Limb (tissue), 2 donors: ENCODE data around the gene BIRC3.
"Not testable (repeated sequence)": the region's sequence is repeated elsewhere in the genome, so short reads cannot be mapped to it uniquely, and the experiment has no call there.

Source experiments
- DNase-seq, 2 donors: peaks; one replicate each; pipeline ENCODE4 v3.0.0-alpha.2; 2016; ENCODE audit errors: extremely low spot score in 2 of 2

The BIRC3 gene

DNA sequence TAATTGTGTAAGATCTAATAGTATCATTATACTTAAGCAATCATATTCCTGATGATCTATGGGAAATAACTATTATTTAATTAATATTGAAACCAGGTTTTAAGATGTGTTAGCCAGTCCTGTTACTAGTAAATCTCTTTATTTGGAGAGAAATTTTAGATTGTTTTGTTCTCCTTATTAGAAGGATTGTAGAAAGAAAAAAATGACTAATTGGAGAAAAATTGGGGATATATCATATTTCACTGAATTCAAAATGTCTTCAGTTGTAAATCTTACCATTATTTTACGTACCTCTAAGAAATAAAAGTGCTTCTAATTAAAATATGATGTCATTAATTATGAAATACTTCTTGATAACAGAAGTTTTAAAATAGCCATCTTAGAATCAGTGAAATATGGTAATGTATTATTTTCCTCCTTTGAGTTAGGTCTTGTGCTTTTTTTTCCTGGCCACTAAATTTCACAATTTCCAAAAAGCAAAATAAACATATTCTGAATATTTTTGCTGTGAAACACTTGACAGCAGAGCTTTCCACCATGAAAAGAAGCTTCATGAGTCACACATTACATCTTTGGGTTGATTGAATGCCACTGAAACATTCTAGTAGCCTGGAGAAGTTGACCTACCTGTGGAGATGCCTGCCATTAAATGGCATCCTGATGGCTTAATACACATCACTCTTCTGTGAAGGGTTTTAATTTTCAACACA, 6.4 kb downstream of the BIRC3 start:
- DNase-seq: no peak

DNA sequence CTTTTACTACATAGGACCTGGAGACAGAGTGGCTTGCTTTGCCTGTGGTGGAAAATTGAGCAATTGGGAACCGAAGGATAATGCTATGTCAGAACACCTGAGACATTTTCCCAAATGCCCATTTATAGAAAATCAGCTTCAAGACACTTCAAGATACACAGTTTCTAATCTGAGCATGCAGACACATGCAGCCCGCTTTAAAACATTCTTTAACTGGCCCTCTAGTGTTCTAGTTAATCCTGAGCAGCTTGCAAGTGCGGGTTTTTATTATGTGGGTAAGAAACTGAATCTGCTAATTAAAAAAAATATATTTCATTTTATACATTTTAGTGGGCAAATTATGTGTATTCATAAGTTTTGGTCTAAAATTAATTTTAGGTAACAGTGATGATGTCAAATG, 7.8 kb downstream of the BIRC3 start:
- DNase-seq: no peak

DNA sequence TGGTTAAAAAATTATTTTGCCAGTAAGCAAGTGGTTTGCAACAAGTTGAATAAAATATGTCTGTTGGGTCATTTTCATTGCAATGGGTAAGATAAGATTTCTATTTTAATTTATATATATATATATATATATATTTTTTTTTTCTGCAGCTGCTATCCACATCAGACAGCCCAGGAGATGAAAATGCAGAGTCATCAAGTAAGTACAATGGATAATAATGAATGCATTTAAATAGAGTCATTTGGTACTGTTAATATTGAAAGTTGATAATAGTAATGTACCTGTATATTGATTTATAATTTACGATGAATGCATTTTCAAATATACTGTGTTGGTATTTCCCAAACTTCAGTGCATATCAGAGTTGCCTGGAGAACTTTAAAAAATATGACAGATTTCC, 11.5 kb downstream of the BIRC3 start:
- DNase-seq: no peak

DNA sequence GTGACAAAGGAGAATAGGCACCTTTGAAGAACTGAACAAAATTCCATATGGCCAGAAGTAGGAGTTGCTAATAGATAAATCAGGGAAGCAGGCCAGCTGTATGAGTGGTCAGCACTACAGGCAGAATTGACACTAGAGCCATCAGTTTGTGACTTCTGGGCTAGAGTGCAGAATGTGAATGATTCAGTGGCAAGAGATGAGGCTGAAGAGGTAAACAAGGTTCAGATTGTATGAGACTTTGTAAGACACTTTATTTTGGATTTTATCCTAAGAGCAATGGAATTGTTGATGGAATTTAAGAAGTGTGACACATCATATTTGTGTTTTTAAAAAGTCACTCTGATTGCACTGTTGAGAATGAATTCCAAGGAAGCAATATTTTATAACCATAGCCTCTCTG, 12.9 kb downstream of the BIRC3 start:
- DNase-seq: no peak

DNA sequence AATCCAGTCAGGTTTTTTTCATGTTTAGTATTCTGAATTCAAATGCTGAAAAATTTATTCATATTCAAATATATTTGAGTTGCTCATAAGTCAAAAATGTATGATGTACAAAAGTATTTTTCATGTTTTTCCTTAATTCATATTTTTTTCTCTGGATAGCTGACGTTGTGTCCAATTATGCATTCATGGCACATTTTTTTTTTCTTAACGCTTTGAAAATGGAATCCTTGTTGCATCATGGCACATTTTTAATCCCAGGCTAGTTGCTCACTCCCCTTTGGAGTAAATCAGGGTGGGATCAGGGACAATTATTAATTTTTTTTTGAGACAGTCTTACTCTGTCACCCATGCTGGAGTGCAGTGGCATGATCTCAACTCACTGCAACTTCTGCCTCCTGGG, 14.1 kb downstream of the BIRC3 start:
- DNase-seq: no peak

DNA sequence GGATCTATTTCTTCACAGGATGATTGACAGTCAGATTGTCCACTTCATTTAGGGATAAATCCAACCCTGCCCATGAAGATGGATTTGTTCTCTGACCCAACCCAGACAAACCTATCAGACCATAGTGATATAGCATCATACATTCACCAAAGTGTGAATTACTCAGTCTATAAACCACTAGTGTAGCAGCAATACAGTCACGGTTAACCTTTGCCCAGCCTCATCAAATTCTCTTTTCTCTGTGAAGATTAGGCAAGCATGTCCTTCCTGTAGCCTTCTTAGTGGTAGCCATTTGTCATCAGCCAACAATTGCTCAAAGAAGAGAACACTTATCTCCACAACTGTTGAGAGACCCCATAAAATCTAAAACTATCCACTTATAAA, 15.3 kb downstream of the BIRC3 start:
- DNase-seq: no peak

DNA sequence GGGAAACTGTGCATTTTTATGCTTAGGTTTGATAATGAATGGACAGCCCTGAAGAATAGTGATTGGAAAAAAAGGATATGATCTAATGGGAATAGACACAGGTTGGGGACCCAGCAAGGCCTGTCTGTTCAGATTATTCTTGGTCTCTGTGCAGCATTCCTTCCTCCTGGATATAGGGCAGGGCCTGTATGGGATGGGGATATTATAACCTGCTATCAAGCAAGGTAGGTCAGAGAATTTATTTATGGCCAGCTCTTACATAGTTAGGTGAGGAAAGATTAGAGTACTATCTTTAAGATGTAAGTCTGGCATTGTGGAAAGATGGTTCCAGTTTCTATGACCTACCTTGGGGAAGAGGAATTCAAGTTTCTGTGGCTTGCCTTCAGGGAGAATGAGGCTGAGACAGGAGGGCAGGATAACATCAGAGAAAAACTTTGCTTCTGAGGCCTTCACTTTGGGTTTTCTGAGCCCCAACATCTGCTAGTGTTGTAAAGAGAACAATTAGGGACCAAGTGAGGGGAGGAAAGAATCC, 21.3 kb downstream of the BIRC3 start:
- DNase-seq: no peak

DNA sequence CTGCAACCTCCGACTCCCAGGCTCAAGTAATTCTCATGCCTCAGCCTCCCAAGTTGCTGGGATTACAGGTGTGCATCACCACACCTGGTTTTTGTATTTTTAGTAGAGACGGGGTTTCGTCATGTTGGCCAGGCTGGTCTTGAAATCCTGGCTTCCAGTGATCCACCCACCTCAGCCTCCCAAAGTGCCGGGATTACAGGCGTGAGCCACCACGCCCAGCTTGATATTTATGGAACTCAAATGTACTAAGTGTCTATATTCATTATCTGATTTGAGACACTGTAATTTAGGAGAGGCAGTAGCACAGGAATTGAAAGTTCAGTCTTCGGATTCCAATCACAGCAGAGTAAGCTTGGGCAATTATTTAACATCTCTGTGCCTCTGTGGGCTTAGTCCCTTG, 24.0 kb downstream of the BIRC3 start:
- not testable (repeated sequence) for DNase-seq

DNA sequence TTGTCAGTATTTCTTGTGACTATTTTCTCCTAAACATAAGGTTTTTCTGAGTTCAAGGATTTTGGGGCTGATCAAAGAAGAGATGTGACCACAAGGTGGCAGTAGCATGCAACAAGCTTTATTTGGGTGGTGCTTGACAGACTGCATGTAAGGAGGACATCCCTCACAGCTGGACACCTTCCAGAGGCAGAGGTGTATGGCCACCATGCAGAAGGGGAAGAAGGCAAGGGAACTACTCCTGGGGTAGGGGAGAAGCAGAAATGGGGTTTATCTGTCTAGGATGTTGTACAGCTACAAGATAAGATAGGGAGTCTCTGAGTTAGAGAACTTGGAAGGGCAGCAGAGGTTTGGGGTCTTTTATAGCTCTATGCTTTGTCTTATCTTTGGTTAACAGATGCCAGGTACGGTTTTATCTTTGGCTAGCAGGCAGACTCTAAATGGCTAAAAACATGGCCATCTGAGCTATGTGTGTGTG, 24.6 kb downstream of the BIRC3 start:
- peak; percentile 67 to 78 for DNase-seq

DNA sequence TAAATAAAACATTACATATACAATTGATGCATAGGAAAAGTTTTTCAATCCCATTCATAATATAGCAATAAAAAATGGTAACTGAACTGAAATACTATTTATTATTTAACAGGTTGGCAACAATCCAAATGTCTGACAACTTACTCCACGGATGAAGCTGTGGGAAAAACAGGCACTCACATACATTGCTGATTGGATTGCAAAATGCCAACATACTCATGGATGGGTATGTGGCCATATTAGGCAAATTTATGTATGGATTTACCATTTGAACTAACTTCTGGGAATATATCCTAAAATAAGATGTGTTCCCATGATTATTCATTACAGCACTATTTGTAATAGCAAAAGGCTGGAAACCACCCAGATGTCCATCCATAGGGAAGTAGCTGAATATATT, 26.5 kb downstream of the BIRC3 start:
- no peak for DNase-seq

DNA sequence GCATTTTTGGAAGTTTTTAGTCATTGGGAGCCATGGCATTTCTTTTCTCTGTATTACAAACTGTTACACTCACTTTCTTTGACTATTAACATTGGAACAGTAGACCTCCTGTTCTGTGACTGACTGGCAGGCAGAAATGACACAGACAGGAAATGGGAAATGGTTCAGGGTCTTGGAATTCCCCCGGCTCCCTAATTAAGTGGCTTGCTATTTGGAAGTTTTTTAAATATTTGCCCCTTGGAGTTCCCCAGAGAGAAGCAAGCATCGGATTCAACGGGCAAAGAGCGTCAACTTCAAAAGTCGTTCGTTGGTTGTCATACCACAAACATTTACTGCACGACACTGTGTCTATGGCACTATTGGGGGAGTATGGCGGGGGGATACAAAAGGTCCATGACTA, 28.6 kb downstream of the BIRC3 start:
- no peak for DNase-seq

DNA sequence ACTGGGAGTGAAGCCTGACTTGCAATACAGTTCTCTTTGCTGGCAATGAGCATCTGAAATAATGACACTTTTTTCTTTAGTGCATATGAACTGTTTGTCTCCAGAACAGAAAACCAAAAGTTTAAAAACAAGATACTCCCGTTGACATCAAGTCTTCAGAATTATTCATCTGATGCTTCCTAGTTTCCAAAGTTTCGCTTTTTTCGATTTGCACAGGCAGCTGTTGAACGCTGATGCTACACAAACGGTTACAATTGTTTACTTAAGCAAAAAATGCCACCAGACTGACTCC, 29.1 kb downstream of the BIRC3 start:
- peak in 1 of 2 donors; percentile 25 for DNase-seq

DNA sequence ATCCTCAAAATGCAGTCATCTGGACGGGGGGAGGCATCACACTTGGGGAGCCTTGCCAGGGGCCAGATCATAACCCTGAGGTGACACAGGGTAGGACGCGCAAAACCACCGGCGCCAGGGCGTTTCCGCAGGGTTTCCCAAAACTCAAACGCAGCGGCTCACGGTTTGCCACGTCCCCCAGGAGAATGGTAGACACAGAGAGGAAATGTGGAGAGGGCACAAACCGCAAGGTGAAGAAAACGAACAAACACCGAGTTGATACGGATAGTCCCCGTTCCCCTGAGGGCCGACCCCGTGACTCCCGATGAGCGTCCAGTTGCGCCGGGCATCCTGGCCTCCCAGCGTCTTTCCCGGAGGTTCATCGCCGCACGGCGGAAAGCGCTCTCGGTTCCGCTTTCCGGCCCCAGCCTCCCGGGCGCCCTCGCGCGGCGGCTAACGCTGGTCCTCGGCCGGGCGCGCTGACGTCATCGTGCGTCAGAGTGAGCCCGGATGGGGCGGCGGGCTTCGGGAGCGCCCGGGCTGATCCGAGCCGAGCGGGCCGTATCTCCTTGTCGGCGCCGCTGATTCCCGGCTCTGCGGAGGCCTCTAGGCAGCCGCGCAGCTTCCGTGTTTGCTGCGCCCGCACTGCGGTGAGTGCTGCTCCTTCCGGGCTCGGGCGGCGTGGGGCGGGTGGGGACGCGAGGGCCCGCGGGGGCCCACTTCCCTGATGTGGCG, 29.6 kb downstream of the BIRC3 start, which contains the start of gene BIRC2:
Gene BIRC2, plus strand, starts transcription at position 467 of the 714 bp plus-strand sequence. CDS start 2,641 bp downstream, outside the sequence.
- DNase-seq: peak; percentile 94 to 98

DNA sequence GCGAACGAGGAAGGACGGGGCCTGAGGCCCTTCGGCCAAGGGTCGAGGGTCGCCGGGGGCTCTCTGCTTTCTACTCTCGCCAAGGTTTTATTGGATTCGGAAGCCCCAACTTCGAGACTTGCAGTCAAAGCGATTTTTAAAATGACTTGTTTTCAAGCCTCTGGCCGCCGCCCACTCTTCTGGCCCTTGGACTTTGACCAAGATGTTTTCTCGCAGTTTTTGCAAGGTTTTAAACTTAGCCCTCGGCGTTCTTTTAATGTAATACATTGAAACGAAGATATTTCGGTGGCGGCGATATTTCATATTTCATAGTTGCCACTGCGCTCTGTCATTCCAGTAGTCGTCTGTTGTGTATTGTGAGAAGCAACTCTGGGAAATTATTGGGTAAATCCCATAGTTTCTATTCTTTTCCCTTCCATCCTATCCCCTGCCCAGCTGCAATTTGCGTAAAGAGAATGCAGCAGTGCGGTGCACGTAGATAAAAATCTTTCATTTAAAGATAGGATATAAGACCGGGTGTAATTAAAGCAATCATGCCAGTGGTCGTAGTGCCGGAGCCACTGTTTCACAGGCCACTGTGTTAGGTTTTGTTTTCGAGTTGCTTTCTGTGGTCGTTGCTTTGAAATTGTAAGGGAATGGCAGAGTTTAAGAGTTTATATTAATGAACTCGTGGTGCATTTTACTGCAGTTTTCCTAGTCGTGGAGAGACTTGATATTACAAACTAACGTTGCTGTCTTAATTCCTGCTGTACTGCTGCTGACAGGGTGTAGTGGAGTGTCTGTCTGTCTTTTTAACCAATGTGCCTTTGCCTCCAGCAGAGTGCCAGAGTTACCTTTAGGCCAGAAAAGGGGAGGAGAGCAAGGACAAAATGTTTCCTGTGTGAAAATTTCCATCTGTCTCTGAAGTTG, 30.4 kb downstream of the BIRC3 start:
- DNase-seq: peak in 1 of 2 donors; percentile 47

DNA sequence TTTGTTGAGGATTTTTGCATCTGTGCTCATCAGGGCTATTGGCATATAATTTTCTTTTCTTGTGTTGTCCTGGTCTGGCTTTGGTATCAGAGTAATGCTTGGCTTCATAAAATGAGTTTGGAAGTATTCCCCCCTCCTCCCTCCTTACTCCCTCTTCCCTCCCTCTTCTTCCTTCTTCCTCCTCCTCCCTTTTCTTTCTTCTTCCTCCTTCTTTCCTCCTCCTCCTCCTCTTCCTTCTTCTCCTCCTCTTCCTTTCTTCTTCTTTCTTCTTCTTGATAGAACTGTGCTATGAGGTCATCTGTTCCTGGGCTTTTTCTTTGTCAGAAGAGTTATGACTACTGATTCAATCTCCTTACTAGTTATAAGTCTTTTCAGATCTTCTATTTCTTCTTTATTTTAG, 39.8 kb downstream of the BIRC3 start:
- DNase-seq: no peak

DNA sequence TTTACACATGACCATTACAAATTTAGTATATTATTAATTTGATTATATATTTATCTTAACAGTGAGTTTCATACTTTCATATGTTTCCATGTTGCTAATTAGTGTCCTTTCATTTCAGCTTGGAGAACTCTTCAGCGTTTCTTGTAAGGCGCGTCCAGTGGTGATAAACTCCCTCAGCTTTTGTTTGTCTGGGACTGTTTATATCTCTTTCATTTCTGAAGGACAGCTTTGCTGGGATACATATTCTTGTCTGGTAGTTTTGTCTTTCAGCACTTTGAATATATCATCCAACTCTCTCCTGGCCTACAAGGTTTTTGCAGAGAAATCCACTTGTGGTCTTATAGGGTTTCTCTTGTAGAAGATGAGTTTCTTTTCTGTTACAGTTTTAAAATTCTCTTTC, 42.1 kb downstream of the BIRC3 start:
- DNase-seq: no peak

DNA sequence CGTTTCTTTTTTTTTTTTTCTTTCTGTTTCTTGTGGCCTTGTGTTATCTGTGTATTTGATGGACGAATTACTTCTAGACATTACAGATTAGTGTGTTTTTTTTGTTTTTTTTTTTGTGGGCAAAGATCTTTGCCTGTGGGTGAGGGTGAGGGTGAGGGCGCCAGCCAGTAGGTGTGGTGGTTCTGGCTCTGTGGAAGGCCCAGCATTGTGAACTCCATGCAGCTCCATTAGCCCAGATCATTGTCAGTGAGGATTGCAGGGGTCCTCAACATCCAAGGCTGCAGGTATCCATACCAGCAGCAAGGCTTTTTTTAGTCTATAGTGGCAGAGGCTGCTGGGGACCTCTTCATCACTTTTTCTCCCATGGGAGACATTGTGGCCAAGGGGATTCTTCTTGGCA, 43.4 kb downstream of the BIRC3 start:
- DNase-seq: no peak

DNA sequence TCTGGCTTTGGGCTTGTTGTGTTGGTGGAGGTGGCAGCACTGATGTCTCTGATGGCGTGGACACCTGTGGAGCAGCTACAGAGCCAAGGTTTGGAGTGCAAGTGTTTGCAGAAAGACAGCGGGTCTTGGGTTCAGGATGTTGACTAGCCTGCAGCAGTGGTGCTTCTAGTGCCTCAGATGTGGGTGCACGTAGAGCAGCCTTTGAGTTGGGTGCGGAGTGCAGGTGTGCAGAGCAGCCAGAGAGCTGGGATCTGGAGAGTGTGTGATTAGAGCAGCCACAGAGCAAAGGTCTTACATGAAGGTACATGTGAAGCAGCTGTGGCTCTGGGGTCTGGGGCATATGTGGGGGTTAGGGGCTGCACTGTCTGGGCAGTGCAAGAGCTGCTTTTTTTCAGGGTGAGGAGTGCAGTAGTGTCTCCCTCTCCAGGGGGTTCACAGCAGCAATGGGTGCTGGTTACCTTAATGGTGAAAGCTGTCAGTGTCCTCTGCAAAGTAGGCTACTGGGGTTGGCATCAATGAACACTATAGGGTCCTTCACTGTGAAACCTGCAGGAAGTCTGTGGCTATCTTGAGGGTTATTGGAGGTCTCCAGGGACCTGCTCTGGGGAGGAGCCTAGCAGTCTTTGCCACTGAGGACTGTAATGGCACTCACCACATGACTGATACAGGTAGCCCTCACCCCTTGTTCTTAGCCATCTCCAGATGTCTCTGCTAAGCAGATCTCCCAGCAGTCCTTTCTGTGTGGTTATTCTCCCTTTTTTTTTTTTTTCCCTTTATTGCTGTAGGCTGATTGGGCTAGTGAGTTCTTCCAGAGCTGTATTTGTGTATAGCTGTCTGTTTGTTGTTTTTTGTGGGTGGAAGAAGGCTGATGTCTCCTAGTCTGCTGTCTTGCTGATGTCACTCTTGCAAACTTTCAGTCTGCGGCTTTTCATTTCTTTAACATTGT, 44.1 kb downstream of the BIRC3 start:
- no peak for DNase-seq

DNA sequence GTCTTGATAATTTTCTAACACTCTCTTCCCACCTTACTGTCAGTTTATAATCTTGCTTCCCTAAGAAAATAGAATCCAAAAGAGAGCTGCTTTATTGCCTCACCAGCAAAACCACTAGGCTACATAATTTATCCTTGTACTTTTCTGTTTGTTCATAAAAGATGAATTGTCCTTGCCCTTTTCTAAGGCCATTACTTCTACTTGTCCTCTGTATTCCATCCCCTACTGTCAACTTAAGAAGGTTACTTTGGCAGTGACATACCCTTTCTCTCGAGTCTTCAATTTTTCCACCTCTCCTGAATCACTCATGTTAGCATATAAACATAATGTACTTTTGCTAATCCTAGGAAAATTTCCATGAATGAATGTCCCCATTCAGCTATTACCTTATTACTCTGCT, 47.7 kb downstream of the BIRC3 start:
- no peak for DNase-seq

DNA sequence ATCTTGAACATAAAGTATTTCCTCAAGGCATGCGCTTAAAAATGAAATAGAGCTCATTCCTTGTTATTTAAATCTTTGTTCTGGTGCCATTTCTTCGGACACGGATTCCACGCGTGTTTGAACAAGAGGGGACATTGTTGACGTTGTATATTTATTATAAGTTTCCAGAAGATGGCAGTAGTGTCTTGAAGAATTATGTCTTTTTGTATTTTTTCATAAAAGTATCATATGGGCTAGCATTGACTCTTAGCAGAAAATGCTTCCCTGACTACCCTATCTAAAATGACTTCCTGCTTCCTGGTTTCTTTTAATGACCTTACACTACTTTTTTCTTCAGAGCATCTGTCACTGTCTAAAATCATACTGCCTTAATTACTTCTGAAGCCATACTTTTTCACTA, 50.1 kb downstream of the BIRC3 start:
- no peak for DNase-seq

DNA sequence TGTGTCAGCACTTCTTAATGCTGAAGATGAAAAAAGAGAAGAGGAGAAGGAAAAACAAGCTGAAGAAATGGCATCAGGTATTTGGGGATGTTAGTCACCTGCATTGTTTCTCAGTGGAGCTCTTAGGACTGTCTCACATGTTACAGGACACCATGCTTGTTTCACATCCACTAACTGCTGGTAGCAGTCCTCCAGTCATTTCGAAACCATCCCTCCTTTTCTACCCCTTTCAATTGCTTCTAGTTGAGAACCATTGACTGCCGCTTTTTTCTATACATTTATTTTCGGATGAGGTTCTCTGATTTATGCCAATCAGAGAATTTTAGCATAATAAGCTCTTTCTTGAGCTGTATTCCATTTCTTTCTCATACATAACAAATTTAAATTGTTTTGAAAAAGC, 51.2 kb downstream of the BIRC3 start:
- no peak for DNase-seq
